Prostate gland (tissue), 2 donors: ENCODE measurements around the gene FGD5. TPM values are rescaled to one million over a fixed set of nuclear protein-coding genes. Genes with fewer than 3 reads are reported as not detected.

Source experiments
- DNase-seq: peaks from one replicate; pipeline ENCODE4 v3.0.0-alpha.2; 2019; ENCODE audit warnings: low spot score
- H3K27ac ChIP-seq, 2 donors: fragments of 200-600 bp; sonication (generic); 2 replicates each; pipeline ENCODE4 v1.5.1; 2017 to 2019
- H3K27me3 ChIP-seq: fragments of 200-600 bp; sonication (generic); replicated peaks from 2 replicates; pipeline ENCODE4 v1.5.1; 2019; ENCODE audit not compliant: insufficient read depth
- H3K36me3 ChIP-seq, 2 donors: fragments of 200-600 bp; sonication (generic); 1 replicate in 1 of 2; 2 replicates in 1 of 2; pipeline versions ENCODE4 v1.5.1 to v1.8.1; 2017 to 2019
- H3K4me1 ChIP-seq: fragments of 200-600 bp; sonication (generic); replicated peaks from 2 replicates; pipeline ENCODE4 v1.5.1; 2019
- H3K4me3 ChIP-seq, 2 donors: fragments of 200-600 bp; sonication (generic); 2 replicates each; pipeline ENCODE4 v1.5.1; 2017 to 2019
- H3K9me3 ChIP-seq: fragments of 200-600 bp; sonication (generic); 2 replicates; pipeline ENCODE4 v1.5.1; 2017
- CTCF ChIP-seq, 4 experiments: fragments of 200-600 bp in 2 of 4; fragments of 450-650 bp in 2 of 4; sonication (generic) in 2 of 4; IDR thresholded peaks; 1 replicate in 3 of 4; 2 replicates in 1 of 4; pipeline ENCODE4 v1.5.1; 2016 to 2019; ENCODE audit warnings: antibody characterized with exemption in 4 of 4, mild to moderate bottlenecking in 2 of 4, moderate library complexity in 2 of 4
- POLR2A ChIP-seq: fragments of 450-650 bp; IDR thresholded peaks from one replicate; pipeline ENCODE4 v1.6.1; 2016; ENCODE audit warnings: antibody characterized with exemption, mild to moderate bottlenecking
- POLR2AphosphoS5 ChIP-seq: sonication (generic); formaldehyde crosslinking; IDR thresholded peaks from one replicate; pipeline ENCODE4 v1.6.1; 2017; ENCODE audit warnings: antibody characterized with exemption
- WGBS: methylation state at CpG from one replicate; pipeline ENCODE4 v1.1.5; 2018; 5-methylcytosine and 5-hydroxymethylcytosine counted together
- intact Hi-C: fragments of 100-400 bp; cut with DNase I; formaldehyde crosslinking; loops from one replicate; pipeline ENCODE4 v1.14.2; 2022
- total RNA-seq, 2 donors: library from RNA; depleted of rRNA; stranded (reverse); fragments of >200 nt; gene quantifications; one replicate each; pipeline ENCODE4 v1.1.0, GENCODE V29; 2016

The FGD5 gene
- total RNA-seq, 2 donors from 2014 or later = 4.5 to 15.8 TPM

- intact Hi-C loops = no loop called here
- H3K36me3 ChIP-seq = no peaks in the 10 kb centered on the region
Observed at GRCh38 chr3:14886101-14886500, 67.3 kb downstream of the FGD5 start.

GRCh38 chr3:14889205-14889604 lies 70.4 kb downstream of the FGD5 start:
- Histone ChIP-seq H3K27ac (no peak overlapping the region), H3K9me3 (no peaks in the 10 kb centered on the region), H3K36me3 (no peaks in the 10 kb centered on the region), H3K27me3 (no peaks in the 10 kb centered on the region), H3K4me1 (no peaks in the 10 kb centered on the region), H3K4me3 (no peak overlapping the region)
- intact Hi-C loops = no loop called here
- 40% methylated on average over 7 of the region's 7 CpGs for WGBS
- no peak for DNase-seq
- TF ChIP-seq POLR2AphosphoS5 (no peak), POLR2A (no peak), CTCF (IDR thresholded peaks at IDR 0.05) (no peak)

More at GRCh38 chr3:14886101-14886500, 67.3 kb downstream of the FGD5 start:
- Histone ChIP-seq H3K9me3 (no peaks in the 10 kb centered on the region), H3K4me1 (no peaks in the 10 kb centered on the region), H3K27me3 (no peaks in the 10 kb centered on the region), H3K27ac (no peak overlapping the region), H3K4me3 (no peak overlapping the region)
- no peak for DNase-seq
- 100% methylated on average over 3 of the region's 3 CpGs for WGBS
- TF ChIP-seq POLR2AphosphoS5 (no peak), POLR2A (no peak), CTCF (IDR thresholded peaks at IDR 0.05) (no peak)

GRCh38 chr3:14889943-14890342 lies 71.2 kb downstream of the FGD5 start:
- intact Hi-C loops = no loop called here
- H3K27ac ChIP-seq = no peak overlapping the region
- no peak for DNase-seq
- no peak overlapping the region for H3K4me3 ChIP-seq
- H3K4me1 ChIP-seq = no peaks in the 10 kb centered on the region
- no peak for TF ChIP-seq POLR2AphosphoS5
- TF ChIP-seq CTCF (IDR thresholded peaks at IDR 0.05) = no peak
- TF ChIP-seq POLR2A = no peak
- 93% methylated on average over 8 of the region's 8 CpGs for WGBS
- H3K27me3 ChIP-seq = no peaks in the 10 kb centered on the region
- H3K9me3 ChIP-seq = no peaks in the 10 kb centered on the region
- no peaks in the 10 kb centered on the region for H3K36me3 ChIP-seq

- no peaks in the 10 kb centered on the region for H3K36me3 ChIP-seq
- no peak for DNase-seq
- H3K27me3 ChIP-seq = no peaks in the 10 kb centered on the region
- TF ChIP-seq POLR2AphosphoS5 = no peak
- no peak for TF ChIP-seq CTCF (IDR thresholded peaks at IDR 0.05)
- no peak for TF ChIP-seq POLR2A
- intact Hi-C loops = no loop called here
- H3K9me3 ChIP-seq = no peaks in the 10 kb centered on the region
- no peak overlapping the region for H3K4me3 ChIP-seq
- no peaks in the 10 kb centered on the region for H3K4me1 ChIP-seq
- 81% methylated on average over 5 of the region's 5 CpGs for WGBS
- H3K27ac ChIP-seq = no peak overlapping the region
Observed at GRCh38 chr3:14890476-14890875, 71.7 kb downstream of the FGD5 start.
